IPS DF 6.9 (cell line): ENCODE measurements around the gene CCT6A.
"Not testable (repeated sequence)": the region's sequence is repeated elsewhere in the genome, so short reads cannot be mapped to it uniquely, and the experiment has no call there.

Experiments used
- DNase-seq: peaks from one replicate; pipeline ENCODE4 v3.0.0-alpha.2; 2013; ENCODE audit warnings: low read depth, low spot score
- H3K27ac ChIP-seq: one replicate; pipeline ENCODE4 v1.5.1; 2013; ENCODE audit warnings: low read length, control low read depth
- H3K27me3 ChIP-seq: 2 replicates; pipeline ENCODE4 v1.6.1; 2013; ENCODE audit warnings: mild to moderate bottlenecking, low read length; ENCODE audit not compliant: control insufficient read depth, insufficient read depth
- H3K36me3 ChIP-seq: 2 replicates; pipeline ENCODE4 v1.6.1; 2013; ENCODE audit warnings: low read length; ENCODE audit not compliant: control insufficient read depth, insufficient read depth
- H3K4me1 ChIP-seq: 2 replicates; pipeline ENCODE4 v1.6.1; 2013; ENCODE audit warnings: low read length; ENCODE audit not compliant: control insufficient read depth, insufficient read depth
- H3K4me3 ChIP-seq: 2 replicates; pipeline ENCODE4 v1.5.1; 2013; ENCODE audit warnings: mild to moderate bottlenecking, low read length
- H3K9me3 ChIP-seq: 2 replicates; pipeline ENCODE4 v1.6.1; 2013; ENCODE audit warnings: low read length, inconsistent platforms; ENCODE audit not compliant: control insufficient read depth, insufficient read depth
- WGBS: extraction: QIAGEN DNeasy Blood & Tissue Kit; methylation state at CpG from one replicate; pipeline ENCODE4 v1.1.7; 2013; ENCODE audit warnings: mixed read lengths, missing lambda C conversion rate; ENCODE audit not compliant: insufficient read length, insufficient coverage; 5-methylcytosine and 5-hydroxymethylcytosine counted together

The CCT6A gene

DNA sequence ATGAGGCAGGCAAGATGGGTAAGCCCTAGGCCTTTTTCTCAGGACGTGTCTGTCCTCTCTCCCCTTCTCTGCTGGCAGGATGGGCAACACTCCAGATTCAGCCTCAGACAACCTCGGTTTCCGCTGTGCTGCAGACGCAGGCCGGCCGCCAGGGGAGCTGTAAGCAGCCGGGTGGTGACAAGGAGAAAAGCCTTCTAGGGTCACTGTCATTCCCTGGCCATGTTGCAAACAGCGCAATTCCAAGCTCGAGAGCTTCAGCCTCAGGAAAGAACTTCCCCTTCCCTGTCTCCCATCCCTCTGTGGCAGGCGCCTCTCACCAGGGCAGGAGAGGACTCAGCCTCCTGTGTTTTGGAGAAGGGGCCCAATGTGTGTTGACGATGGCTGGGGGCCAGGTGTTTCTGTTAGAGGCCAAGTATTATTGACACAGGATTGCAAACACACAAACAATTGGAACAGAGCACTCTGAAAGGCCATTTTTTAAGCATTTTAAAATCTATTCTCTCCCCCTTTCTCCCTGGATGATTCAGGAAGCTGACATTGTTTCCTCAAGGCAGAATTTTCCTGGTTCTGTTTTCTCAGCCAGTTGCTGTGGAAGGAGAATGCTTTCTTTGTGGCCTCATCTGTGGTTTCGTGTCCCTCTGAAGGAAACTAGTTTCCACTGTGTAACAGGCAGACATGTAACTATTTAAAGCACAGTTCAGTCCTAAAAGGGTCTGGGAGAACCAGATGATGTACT lies 28.1 kb downstream of the CCT6A start:
- Histone ChIP-seq H3K36me3 (peaks cover 11% of the 10 kb centered on the region), H3K27me3 (no peaks in the 10 kb centered on the region), H3K4me1 (no peaks in the 10 kb centered on the region), H3K9me3 (no peaks in the 10 kb centered on the region), H3K27ac (no peak overlapping the region), H3K4me3 (no peak overlapping the region)
- no CpG with 5 or more reads among the region's 12 CpGs for WGBS
- DNase-seq = no peak

DNA sequence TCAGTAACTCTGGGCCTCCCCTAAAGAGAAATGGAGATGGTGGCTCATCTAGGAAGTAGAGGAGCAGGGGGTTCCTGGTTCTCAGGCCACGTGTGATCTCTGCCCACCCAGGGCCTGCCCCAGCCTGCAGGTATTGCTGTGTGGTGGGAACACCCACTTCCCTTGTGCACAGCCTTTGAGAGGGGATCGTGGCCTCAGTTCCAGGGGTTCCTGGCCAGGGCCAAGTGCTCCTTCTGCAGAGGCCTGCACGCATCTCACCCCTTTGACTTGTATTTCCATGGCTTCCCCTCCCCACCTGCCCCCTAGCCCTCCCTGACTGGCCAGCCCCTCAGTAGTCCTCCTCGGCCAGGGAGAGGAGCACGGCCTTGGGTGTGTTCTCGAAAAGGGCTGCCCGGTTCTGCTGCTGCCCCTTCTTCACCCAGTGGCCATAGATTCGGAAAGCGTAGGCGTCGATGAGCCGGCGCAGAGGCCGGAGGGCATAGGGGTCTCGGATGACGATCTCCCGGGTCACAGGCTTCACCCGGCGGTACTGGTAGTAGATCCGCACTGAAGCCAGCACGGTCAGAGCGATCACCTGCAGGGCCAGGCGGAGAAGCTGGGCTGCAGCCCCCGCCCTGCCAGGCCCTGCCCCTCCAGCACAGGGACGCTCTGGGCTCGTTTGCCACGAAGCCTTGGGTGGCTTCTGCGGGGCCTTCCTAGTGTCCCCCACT lies 29.3 kb downstream of the CCT6A start:
- H3K4me3 ChIP-seq, H3K9me3 ChIP-seq, H3K4me1 ChIP-seq, H3K27me3 ChIP-seq, H3K27ac ChIP-seq, DNase-seq: not testable (repeated sequence)
- no CpG with 5 or more reads among the region's 28 CpGs for WGBS
- H3K36me3 ChIP-seq = peaks cover 11% of the 10 kb centered on the region

GRCh38 chr7:56081626-56082340 lies 30.2 kb downstream of the CCT6A start:
- H3K27me3 ChIP-seq = no peaks in the 10 kb centered on the region
- H3K4me1 ChIP-seq = no peaks in the 10 kb centered on the region
- H3K27ac ChIP-seq = no peak overlapping the region
- no peak for DNase-seq
- H3K4me3 ChIP-seq = no peak overlapping the region
- no CpG with 5 or more reads among the region's 29 CpGs for WGBS
- peaks cover 11% of the 10 kb centered on the region for H3K36me3 ChIP-seq
- H3K9me3 ChIP-seq = no peaks in the 10 kb centered on the region

DNA sequence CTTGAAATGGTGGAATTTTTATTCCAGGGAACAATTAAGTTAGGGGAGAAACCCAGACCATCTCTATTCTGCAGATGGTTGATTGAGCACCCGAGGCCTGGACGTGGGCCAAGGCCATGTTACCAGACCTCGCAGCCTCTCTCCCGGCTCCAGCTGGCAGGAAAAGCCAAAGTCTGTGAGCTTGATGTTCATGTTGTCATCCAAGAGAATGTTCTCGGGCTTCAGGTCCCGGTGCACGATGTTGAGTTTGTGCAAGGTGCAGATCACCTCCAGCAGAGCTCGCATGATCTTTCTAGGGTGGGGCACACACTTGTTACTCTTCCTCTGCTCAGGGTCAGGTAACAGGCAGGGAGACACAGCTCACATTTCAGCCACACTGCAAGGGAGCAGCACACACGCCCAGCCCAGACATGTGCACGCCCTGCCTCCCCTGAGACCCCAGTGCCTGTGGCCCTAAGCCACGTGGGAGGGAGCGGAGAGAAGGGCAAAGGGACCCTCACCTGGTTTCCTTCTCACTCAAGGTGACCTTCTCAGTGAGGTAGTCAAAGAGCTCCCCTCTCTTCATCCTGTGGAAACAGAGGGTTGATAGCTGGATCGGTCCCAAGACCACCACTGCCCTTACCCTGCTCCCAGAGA lies 31.7 kb downstream of the CCT6A start:
- Histone ChIP-seq H3K4me3 (no peak overlapping the region), H3K27me3 (no peaks in the 10 kb centered on the region), H3K9me3 (no peaks in the 10 kb centered on the region), H3K36me3 (peaks cover 4% of the 10 kb centered on the region; the same call in 1 of the 2 replicates), H3K4me1 (no peaks in the 10 kb centered on the region), H3K27ac (no peak overlapping the region)
- DNase-seq = no peak
- no CpG with 5 or more reads among the region's 13 CpGs for WGBS

DNA sequence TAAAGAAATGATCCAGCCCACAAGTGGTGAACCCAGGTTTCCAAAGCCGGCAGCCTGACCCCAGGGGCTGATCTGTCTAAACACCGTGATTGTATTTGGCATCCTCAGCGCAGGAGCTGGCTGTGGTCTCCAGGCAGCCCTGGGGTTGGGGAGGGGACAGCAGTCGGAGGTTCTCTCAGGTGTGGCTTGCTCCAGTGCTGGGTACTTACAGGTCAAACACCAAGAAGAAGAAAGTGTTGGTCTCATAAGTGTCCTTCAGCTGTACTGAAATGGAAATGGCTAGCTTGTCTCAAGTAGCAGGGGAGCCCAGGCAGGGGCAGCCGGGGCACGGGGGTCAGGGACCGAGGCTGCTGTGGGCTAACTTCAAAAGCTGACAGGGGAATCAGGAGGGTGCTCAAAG lies 35.2 kb downstream of the CCT6A start:
- WGBS = no CpG with 5 or more reads among the region's 7 CpGs
- Histone ChIP-seq H3K27me3 (no peaks in the 10 kb centered on the region), H3K4me3 (no peak overlapping the region), H3K36me3 (peaks cover 2% of the 10 kb centered on the region; the same call in 1 of the 2 replicates), H3K9me3 (no peaks in the 10 kb centered on the region), H3K4me1 (no peaks in the 10 kb centered on the region), H3K27ac (no peak overlapping the region)
- no peak for DNase-seq

DNA sequence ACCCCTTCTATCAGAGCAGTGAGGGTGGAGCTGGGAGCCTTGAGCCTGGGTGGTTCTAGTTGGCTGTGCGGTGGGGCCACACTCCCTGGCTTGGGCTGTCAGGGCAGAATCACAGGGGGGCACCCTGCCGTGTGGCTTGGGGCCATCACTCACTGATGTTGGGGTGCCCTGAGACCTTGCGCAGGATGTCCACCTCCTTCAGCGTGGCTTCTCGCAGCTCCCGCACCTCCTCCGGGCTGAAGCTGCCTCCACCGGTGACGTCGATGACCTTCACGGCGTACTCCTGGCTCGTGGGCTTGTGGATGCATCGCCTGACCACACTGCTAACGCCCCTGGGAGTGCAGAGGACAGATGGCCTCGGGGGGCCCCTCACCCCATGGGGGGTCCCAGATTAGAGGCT lies 35.9 kb downstream of the CCT6A start:
- WGBS = no CpG with 5 or more reads among the region's 16 CpGs
- DNase-seq = no peak
- Histone ChIP-seq H3K36me3 (no peaks in the 10 kb centered on the region; the same call in 1 of the 2 replicates), H3K4me3 (no peak overlapping the region), H3K27ac (no peak overlapping the region), H3K27me3 (no peaks in the 10 kb centered on the region), H3K4me1 (no peaks in the 10 kb centered on the region), H3K9me3 (no peaks in the 10 kb centered on the region)

DNA sequence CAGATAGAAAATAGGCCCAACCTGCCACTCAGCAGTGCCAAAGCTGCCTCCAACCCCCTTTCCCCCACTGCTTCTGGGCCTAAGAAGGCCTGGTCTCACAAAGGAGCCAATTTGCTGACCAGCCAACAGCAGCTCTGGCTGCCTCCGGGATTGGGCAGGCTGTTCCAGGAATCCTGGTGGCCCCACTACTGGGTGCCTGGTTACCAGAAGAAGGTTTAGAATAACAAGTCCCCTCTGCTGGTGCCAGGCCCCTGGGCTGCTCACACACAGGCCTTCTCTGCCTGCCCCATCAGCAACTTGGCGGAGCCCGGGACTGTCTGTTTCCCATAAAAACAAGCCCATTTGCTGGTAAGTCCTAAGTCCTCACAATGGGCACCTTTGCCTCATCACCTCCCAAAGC lies 40.0 kb downstream of the CCT6A start:
- H3K36me3 ChIP-seq = no peaks in the 10 kb centered on the region; the same call in 1 of the 2 replicates

GRCh38 chr7:56092388-56092787 lies 40.8 kb downstream of the CCT6A start:
- DNase-seq, H3K4me3 ChIP-seq, H3K27me3 ChIP-seq, H3K4me1 ChIP-seq, H3K9me3 ChIP-seq, H3K36me3 ChIP-seq, H3K27ac ChIP-seq: not testable (repeated sequence)
- WGBS = no CpG with 5 or more reads among the region's 6 CpGs

More for the DNA sequence above, 40.0 kb downstream of the CCT6A start:
- no CpG with 5 or more reads among the region's 3 CpGs for WGBS
- Histone ChIP-seq H3K4me1 (no peaks in the 10 kb centered on the region), H3K27me3 (no peaks in the 10 kb centered on the region), H3K4me3 (no peak overlapping the region), H3K9me3 (0 out of 2 replicates have a peak, but pooled peaks cover 2% of the 10 kb centered on the region), H3K27ac (no peak overlapping the region)
- no peak for DNase-seq

DNA sequence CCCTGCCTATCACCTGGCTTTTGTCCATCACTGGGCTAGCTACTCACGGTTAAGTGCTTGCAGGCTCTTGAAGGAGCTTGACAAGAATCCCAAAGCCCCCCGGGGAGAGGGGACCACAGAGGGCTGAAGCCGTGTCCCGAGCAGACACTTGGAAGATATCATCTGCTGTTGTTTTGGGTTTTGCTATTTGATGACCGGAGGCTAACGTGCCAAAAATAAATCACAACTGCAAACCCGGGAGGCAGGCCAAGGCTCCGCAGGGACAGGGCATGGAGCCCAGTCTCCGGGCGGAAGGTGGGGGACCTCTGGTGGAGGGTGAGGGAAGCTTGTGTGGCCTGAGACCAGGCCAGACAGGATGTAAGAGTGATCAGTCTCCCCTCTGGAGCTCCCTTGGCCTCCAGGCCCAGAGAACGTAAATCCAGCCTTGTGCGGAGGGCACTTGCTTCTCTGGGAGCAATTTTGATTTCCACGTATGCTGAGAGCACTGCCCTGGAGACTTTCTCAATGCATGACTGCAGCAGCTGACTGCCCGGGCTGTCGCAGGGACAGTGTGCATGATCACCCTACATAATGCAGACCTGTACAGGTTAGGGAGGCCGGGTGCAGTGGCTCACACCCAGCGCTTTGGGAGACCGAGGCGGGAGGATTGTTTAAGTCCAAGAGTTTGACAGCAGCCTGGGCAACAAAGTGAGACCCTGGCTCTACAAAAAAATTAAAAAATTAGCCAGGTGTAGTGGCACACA lies 41.4 kb downstream of the CCT6A start, which contains the start of gene PHKG1:
PHKG1 (minus strand) TSS at position 164 of the 743 bp plus-strand sequence. CDS start 4,011 bp downstream, outside the sequence.
- H3K36me3 ChIP-seq = no peaks in the 10 kb centered on the region
- H3K4me1 ChIP-seq = no peaks in the 10 kb centered on the region
- H3K4me3 ChIP-seq = no peak within 1 kb of the TSS
- WGBS = no CpG with 5 or more reads among the region's 19 CpGs
- H3K9me3 ChIP-seq = 0 out of 2 replicates have a peak, but pooled peaks cover 2% of the 10 kb centered on the region
- no peaks in the 10 kb centered on the region for H3K27me3 ChIP-seq
- H3K27ac ChIP-seq = no peak within 1 kb of the TSS
- no peak for DNase-seq
